Right lobe of liver (tissue), 4 donors: Measurements from ENCODE around the gene GPR135.
"Not testable (repeated sequence)": the region's sequence is repeated elsewhere in the genome, so short reads cannot be mapped to it uniquely, and the experiment has no call there.

Experiments
- POLR2A ChIP-seq: fragments of 450-650 bp; IDR thresholded peaks from one replicate; pipeline ENCODE4 v1.6.1; 2017; ENCODE audit warnings: antibody characterized with exemption, mild to moderate bottlenecking
- TF ChIP-seq, protein P1 (sequence below), 4 donors: fragments of 200-600 bp in 3 of 4; fragments of 450-650 bp in 1 of 4; IDR thresholded peaks; one replicate each; pipeline versions ENCODE4 v1.5.1 to v1.8.0; 2016 to 2022; ENCODE audit warnings: antibody characterized with exemption in 4 of 4, mild to moderate bottlenecking in 2 of 4
- donor health status: DM: no; HTN: no; CAD: no.
- donor health status: DM: no; HTN: no; CAD: no.
- donor health status: DM: no; HTN: yes; CAD: no.

DNA sequence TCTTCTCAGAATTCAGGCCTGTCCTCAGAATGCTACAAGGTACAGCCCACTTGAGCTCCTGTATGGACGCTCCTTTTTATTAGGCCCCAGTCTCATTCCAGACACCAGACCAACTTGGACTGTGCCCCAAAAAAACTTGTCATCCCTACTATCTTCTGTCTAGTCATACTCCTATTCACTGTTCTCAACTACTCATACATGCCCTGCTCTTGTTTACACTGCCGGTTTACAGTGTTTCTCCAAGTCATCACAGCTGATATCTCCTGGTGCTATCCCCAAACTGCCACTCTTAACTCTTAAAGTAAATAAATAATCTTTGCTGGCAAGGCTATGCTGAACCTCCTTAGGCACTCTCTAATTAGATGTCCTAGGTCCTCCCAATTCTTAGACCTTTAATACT lies 16.5 kb downstream of the GPR135 start:
- TF ChIP-seq, protein P1, sequence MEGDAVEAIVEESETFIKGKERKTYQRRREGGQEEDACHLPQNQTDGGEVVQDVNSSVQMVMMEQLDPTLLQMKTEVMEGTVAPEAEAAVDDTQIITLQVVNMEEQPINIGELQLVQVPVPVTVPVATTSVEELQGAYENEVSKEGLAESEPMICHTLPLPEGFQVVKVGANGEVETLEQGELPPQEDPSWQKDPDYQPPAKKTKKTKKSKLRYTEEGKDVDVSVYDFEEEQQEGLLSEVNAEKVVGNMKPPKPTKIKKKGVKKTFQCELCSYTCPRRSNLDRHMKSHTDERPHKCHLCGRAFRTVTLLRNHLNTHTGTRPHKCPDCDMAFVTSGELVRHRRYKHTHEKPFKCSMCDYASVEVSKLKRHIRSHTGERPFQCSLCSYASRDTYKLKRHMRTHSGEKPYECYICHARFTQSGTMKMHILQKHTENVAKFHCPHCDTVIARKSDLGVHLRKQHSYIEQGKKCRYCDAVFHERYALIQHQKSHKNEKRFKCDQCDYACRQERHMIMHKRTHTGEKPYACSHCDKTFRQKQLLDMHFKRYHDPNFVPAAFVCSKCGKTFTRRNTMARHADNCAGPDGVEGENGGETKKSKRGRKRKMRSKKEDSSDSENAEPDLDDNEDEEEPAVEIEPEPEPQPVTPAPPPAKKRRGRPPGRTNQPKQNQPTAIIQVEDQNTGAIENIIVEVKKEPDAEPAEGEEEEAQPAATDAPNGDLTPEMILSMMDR (IDR thresholded peaks at IDR 0.05), result not testable (repeated sequence)
- TF ChIP-seq POLR2A, result not testable (repeated sequence)
